ENCODE results near the gene NXPH1.

The NXPH1 gene

DNA sequence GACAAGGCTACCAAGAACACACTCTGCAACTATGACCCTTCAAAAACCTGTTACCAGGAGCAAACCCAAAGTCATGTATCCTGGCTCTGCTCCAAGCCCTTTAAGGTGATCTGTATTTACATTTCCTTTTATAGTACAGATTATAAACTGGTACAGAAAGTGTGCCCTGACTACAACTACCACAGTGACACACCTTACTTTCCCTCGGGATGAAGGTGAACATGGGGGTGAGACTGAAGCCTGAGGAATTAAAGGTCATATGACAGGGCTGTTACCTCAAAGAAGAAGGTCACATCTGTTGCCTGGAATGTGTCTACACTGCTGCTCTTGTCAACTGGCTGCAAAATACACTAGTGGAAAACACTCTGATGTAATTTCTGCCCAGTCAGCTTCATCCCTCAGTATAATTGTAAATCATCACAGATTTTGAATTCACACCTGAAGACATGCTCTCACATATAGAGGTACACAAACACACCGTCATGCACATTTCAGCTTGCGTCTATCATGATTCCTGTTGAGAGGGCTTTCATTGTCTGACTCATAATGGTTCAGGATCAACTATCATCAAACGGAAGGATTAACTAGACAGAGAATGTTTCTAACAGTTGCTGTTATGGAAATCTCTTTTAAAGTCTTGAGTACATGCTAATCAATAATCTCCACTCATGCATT is 318.3 kb downstream of the NXPH1 start:
- TF ChIP-seq, protein P1, sequence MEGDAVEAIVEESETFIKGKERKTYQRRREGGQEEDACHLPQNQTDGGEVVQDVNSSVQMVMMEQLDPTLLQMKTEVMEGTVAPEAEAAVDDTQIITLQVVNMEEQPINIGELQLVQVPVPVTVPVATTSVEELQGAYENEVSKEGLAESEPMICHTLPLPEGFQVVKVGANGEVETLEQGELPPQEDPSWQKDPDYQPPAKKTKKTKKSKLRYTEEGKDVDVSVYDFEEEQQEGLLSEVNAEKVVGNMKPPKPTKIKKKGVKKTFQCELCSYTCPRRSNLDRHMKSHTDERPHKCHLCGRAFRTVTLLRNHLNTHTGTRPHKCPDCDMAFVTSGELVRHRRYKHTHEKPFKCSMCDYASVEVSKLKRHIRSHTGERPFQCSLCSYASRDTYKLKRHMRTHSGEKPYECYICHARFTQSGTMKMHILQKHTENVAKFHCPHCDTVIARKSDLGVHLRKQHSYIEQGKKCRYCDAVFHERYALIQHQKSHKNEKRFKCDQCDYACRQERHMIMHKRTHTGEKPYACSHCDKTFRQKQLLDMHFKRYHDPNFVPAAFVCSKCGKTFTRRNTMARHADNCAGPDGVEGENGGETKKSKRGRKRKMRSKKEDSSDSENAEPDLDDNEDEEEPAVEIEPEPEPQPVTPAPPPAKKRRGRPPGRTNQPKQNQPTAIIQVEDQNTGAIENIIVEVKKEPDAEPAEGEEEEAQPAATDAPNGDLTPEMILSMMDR (IDR thresholded peaks at IDR 0.05; ENCODE audit: extremely low read depth, insufficient read depth, missing control alignments), result no peak
- in situ Hi-C loops (cut with MboI; ENCODE audit: low pct_unique_long_range_greater_than_20kb, low sequenced_read_pairs, unreplicated experiment), result no loop called here
- DNase-seq (ENCODE audit: low spot score), result no peak

DNA sequence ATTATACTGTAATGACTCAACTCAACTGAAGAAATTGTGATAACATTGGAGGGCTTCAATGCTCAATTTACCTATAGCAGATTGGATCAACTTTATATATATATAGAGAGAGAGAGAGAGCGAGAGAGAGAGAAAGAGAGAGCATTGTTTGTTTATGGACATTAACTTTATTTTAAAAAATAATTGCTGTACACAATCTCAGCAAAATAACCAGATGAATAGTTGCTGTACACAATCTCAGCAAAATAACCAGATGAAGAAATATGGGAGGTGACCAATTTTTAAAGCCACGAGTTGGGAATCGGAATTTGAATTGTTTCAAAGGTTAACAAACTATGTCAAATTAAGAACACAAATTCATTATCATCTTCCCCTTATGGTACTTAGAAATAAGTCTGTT is 319.9 kb downstream of the NXPH1 start:
- DNase-seq (ENCODE audit: low spot score), result no peak
- in situ Hi-C loops (cut with MboI; ENCODE audit: low pct_unique_long_range_greater_than_20kb, low sequenced_read_pairs, unreplicated experiment), result no loop called here
- TF ChIP-seq, protein P1 (IDR thresholded peaks at IDR 0.05; ENCODE audit: extremely low read depth, insufficient read depth, missing control alignments), result no peak

DNA sequence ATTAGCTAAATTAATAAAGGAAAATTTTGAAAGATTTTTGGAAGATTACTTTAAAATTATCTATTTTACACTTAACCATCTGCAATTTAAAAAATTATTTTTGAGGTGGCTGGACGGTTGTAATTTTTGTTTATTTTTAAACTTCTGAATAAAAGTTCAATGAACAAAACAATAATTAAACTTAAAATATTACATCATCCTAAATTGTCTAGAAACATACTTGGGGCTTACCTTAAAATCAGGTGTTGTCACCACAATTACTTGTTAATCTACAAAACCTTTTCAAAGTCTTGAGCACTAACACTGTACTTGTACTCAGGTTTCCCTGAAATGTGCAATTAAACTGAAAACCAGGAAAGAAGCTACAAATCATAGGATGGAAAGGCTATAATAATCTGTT is 328.3 kb downstream of the NXPH1 start:
- in situ Hi-C loops (cut with MboI; ENCODE audit: low pct_unique_long_range_greater_than_20kb, low sequenced_read_pairs, unreplicated experiment), result no loop called here
- TF ChIP-seq, protein P1 (IDR thresholded peaks at IDR 0.05; ENCODE audit: extremely low read depth, insufficient read depth, missing control alignments), result no peak
- no peak for DNase-seq (ENCODE audit: low spot score)

- TF ChIP-seq, protein P1 (IDR thresholded peaks at IDR 0.05; ENCODE audit: extremely low read depth, insufficient read depth, missing control alignments), result no peak
- in situ Hi-C loops (cut with MboI; ENCODE audit: low pct_unique_long_range_greater_than_20kb, low sequenced_read_pairs, unreplicated experiment), result no loop called here
- DNase-seq (ENCODE audit: low spot score), result no peak
Observed at GRCh38 chr7:8762803-8763202, 329.4 kb downstream of the NXPH1 start.

DNA sequence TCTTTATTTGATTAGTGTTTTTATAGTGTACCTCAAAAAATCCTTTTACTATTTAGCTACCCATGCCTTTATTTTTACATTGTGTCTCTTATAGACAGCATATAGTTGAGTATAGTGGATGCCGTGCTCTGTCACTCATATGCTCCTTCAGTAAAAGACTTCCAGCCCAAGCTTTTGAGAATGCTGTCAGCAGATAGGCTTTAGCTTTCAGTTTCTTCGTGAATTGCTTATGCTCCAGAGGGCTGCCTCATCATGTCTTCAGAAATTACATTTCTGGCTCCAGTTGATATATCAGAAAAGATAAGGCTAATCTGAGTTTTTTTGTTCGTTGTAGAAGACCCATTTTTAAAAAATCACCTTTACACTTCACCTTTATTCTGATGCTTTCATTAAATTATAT is 332.0 kb downstream of the NXPH1 start:
- in situ Hi-C loops (cut with MboI; ENCODE audit: low pct_unique_long_range_greater_than_20kb, low sequenced_read_pairs, unreplicated experiment), result no loop called here
- TF ChIP-seq, protein P1 (IDR thresholded peaks at IDR 0.05; ENCODE audit: extremely low read depth, insufficient read depth, missing control alignments), result no peak
- no peak for DNase-seq (ENCODE audit: low spot score)

GRCh38 chr7:8773518-8773917 is 340.1 kb downstream of the NXPH1 start:
- TF ChIP-seq, protein P1 (IDR thresholded peaks at IDR 0.05; ENCODE audit: extremely low read depth, insufficient read depth, missing control alignments), result no peak
- no peak for DNase-seq (ENCODE audit: low spot score)
- in situ Hi-C loops (cut with MboI; ENCODE audit: low pct_unique_long_range_greater_than_20kb, low sequenced_read_pairs, unreplicated experiment), result no loop called here

Data from GM13977 (cell line).